DMS 273 treated with DMSO at 0.1 percent for 48 hours (cell line): Measurements from ENCODE around the gene NAP1L4.

ENCODE experiments used
- DNase-seq: peaks from one replicate; lab custom pipeline; 2025; lab: John Stamatoyannopoulos, UW

The NAP1L4 gene, protein sequence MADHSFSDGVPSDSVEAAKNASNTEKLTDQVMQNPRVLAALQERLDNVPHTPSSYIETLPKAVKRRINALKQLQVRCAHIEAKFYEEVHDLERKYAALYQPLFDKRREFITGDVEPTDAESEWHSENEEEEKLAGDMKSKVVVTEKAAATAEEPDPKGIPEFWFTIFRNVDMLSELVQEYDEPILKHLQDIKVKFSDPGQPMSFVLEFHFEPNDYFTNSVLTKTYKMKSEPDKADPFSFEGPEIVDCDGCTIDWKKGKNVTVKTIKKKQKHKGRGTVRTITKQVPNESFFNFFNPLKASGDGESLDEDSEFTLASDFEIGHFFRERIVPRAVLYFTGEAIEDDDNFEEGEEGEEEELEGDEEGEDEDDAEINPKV

DNA sequence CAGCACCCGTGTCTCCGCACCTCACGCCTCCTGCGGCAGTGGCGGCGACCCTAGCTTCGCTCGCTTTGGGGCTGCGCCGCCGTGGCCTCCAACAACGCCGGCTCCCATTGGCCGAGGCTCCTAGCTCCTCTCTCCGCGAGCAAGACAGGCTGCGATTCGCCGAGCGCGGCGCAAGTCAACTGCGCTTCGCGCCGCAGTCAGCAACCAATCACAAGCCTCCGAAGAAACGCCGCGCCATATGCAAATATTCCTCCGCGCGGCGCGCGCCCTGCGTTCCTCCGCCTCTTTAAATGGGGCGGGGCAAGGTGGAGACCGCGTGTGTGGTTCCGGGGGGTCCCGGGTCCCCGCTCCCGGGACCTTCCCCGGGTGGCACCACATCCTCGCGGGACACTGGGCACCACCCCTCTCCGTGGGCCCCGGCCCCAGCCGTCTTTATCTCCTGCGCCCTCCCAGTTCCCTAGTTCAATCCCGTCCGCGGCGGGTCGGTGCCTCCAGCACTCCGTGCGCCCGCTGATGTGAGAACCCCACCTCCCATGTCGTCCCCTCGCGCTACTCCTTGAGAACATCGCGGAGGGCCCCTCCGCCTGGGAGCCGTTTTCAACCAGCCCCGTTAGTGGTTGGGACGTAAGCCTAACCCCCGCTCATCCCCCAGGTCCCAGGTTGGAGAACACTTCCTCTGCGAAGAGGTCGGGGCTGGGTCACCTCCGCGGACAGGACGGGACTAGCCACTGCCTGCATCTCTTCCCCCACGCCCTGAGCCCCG is at the start of gene NAP1L4:
Gene NAP1L4, minus strand, starts transcription at position 96 of the 763 bp plus-strand sequence. CDS start 13,109 bp downstream, outside the sequence.
- DNase-seq, result peak; percentile 82

DNA sequence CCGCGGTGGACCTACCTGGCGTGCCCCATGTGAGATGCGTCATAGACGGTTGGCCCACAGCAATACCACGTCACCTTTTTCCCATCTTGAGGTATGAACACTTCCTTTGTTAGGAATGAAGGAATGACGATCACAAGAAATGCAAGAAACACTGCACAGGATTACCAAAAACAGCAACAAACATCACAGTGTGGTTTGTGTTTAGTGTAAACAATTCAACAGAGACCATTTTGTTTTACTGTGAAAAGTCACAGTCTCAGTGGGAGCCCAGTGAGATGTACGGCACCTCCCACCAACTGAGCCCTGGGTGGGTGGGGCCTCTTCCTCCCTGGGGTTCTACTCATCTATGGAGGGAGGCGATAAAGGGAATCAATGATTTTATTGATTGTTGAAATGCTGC is 48.8 kb upstream of the NAP1L4 start:
- DNase-seq, result no peak

DNA sequence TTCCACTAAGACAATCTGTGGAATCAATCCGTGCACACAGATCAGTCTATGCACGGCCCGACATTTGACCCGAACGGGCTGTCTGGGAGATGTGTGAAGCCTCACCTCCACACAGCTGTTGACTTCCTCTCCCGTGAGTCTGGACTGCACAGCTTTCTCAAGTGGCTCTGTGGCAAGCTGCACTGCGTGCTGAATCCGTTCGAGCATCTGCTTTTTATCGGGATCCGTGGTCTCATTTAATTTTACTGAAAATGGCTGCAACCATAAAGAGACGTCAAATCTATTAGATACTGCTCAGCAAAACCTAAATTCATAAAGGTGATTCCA is 45.8 kb upstream of the NAP1L4 start:
- DNase-seq, result no peak

DNA sequence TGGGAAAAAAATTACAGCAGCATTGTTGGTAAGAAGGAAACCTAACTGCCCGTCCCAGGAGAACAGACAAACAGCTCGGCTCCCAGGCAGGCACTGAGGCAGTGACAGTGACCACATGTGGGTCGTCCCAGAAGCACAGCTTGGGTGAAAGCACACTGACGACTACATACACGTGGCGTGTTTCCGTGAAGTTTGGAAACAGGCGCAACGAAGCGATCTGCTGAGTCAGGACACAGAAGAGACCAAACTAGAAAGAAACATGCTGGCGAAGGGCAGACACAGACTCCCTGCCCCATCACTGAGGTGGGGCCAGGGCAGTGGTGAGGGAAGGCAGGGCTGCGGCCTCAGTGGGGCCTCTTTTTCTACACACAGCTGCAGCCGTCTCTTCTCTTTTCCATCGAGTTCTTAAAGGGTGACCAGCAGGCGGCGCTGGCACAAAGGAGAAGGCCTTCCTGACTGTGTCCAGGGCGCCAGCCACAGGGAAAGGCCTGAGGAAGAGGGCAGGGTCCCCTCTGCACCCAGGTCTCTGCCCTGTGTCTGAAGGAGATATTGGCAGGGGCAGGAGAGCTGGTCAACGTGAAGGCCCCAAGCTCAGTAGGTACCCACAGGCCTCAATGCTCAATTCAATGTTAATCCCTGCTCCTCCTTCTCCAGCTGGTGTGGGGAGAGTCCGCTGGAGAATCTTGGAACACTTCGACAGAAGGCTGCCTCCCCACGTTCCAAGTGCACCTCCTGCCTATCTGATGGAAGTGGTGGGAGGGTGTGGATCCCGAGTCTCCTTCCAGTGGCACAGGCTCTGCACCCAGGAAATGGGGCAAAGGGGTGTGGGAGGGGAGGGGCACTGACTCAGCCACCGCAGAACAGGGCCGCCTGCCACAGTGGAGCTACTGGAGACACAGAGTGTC is 45.2 kb upstream of the NAP1L4 start:
- DNase-seq, result no peak

DNA sequence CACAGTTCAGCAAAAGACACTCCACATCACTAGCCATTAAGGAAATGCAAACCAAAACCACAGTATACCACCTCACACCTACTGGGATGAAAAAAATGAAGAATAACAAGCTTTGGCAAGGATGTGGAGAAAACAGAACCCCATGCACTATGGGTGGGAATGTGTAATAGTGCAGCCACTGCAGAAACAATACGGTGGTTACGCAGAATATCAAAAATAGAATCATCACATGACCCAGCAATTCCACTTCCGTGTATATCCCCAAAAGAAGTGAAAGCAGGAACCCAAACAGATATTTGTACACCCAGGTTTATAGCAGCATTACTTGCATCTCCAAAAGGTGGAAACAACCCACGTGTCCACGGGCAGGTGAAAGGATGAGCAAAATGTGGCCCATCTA is 44.3 kb upstream of the NAP1L4 start:
- no peak for DNase-seq

DNA sequence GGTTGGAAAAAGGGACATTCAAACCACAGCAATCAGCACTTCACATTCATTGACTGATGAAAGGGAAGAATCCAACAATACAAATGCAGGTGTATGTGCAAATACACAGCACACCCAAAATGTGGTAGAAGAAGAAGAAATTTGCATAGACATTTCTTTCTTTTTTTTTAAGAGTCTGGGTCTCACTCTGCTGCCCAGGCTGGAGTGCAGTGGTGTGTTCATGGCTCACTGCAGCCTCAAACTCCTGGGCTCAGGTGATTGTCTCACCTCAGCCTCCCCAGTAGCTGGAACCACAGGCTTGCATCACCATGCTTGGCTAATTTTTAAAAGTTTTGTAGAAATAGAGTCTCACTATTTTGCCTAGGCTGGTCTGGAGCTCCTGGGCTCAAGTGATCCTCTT is 43.2 kb upstream of the NAP1L4 start:
- no peak for DNase-seq

DNA sequence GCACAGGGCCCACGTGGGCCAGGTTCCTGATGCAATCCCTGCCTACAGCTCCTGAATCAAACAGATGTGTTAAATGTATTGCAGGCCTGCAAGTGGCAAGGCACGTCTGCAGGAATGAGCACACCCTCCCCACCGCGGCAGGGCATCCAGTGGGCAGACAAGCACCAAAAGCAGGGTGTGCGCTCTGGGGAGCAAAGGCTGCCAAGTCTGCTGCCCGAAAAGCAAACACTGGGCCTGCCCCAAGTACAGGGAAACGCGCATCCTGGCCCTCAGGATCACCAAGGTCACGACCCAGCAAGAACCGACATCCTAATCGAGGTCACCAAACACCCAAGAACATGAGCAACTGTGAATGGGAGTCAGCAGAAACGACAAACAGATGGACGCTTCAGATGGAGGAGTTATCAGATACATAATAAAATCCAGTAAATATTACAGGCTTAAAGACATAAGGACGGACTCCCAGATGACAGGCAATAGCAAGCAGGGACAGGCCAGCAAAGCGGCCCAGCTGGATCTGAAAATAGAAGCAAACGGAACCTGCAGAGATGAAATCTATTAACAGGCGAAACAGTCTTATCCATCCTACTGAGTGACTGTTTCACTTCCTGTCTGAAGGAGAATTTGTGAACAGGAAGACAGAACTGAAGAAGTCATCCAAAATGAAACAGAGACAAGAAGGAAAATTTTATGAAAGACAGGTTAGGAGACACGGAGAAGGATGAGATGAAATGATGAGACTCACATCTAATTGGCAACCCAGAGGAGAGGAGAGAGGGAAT is 38.4 kb upstream of the NAP1L4 start:
- no peak for DNase-seq

DNA sequence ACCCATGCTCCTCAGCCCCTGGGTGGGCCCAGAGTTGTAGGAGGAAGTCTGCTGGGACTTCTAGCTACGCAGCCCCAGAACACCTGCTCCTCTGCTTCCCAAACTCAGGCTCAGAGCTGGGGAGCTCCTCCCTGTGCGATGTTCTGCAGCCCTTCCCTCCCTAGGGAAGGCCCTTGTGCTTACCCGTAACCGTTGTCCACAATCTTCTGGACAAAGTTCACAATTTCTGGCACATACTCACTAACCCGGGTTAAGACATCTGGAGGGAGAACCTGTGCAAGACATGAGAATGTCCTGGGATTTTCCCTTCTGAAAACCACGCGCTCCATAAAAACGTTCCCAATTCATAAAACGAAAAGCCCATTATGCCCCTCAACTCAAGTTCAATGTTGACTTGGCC is 36.7 kb upstream of the NAP1L4 start:
- no peak for DNase-seq

DNA sequence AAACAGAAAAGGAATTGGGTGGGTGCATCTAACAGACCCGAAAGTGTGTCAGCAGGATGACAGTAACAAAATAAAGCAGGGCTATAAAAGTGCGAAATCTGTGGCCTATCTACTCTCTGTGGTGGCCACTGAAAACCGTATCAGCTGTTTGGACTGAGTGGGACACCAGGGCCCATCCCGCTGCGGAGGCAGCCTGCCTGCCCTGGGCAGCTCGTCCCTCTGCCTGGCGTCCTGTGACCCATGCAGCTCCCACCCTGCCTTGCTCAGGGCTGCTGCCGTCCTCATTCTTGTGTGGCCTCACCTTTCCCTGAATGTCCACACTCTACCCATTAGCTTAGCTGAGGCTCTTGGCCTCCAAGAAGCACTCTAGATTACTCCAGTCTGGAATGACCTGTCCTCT is 34.7 kb upstream of the NAP1L4 start:
- no peak for DNase-seq

DNA sequence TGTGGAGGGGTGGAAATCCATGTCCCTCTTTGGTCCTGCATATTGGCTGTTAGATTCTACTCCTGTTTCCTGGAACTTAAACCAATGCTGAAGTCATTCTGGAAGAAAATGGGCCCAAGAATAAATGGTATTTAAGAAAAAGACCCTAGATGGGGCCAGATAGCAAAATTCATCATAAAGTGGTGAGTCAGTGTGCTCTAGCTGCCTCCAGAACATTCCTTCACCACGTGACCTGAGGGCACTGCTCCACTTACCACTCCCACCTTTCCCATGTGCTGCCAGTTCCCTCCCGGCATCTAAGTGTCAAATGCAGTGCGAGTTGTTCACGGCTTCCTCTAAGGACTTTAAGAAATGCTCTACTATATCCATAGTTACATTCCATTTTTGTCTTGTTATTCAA is 30.9 kb upstream of the NAP1L4 start:
- no peak for DNase-seq

DNA sequence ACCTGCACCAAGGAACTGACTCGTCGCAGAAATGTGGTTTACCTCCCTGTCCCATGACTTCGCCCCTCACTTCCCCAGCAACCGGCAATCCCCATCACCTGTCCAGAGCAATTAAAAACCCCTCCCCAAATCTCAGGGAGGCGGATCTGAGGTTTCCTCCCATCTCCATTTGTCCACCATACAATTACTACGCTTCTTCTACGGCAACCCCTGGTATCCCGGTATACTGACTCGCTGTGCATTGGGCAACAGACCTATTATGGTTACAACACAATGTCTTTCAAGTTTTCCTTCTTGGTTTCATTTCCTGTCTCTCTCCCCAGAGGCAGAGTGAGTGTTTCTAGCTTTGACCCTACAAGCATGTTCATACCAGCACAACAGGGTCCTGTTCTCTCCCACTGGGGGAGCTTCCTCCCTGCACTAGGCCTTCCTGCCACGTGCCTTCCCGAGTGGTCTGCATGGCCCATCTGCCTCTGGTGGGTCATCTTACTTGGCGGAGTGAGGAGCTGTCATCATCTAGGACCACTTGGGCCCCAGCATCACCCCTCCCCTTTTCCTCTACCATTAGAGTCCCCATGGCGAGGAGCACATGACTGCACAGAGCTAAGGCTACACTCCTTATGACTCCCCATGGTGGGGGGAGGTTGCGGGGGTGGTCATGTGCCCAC is 30.3 kb upstream of the NAP1L4 start:
- no peak for DNase-seq

DNA sequence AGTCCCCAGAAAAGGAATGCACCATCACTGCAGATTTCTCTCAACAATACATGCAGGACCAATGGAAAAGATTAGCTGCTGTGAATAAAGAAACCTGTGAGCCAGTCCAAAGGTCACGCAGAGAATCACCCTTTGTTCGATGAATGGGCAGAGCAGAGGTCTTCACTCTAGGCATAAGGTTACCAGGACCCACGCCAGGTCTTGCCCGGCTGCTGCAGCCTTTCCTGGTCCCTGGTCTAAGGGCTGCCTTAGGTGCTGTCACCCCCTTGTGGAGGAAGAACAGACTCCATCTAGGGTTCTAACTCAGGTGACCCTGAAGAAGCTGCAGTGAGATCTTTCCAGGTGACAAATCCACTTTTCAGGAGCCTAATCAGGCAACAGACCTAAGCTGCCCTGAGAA is 29.0 kb upstream of the NAP1L4 start:
- DNase-seq, result peak; percentile 0

DNA sequence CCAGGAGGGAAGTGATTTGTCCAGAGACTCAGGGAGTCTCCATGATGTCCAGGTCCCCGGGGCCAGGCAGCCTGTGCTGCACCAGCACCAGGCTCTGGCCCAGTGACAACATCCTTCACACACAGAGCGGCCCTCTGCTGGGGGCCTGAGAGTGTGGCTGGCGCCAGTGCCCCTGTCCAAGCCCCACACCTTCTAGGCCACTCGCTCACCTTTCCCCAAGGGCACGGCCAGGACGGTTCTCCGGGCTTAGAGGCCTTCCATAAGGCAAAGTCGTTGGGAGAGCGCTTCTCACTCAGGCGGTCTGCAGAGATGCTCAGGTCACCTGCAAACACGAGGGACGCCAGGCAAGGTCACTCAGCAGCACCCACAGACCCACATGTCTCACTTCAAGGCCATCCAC is 27.9 kb upstream of the NAP1L4 start:
- DNase-seq, result no peak

DNA sequence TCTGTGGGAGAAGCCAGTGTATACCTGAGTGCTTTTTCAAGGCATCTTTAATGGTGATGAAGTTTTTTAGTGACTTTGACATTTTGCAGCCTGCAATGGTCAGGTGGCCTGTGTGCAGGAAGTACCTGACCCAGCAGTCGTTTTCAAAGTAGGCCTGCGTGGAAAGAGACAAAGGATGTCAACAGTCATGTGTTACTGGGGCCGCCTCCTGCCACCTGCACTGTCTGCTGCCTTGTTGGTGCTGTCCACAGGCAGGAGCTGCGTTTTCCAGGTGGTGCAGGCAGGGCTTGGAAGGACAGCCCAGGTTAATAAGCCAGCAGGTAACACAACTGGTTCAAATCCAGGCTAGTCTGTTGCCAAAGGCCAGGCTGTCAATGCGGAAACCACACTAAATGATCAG is 26.5 kb upstream of the NAP1L4 start:
- no peak for DNase-seq

DNA sequence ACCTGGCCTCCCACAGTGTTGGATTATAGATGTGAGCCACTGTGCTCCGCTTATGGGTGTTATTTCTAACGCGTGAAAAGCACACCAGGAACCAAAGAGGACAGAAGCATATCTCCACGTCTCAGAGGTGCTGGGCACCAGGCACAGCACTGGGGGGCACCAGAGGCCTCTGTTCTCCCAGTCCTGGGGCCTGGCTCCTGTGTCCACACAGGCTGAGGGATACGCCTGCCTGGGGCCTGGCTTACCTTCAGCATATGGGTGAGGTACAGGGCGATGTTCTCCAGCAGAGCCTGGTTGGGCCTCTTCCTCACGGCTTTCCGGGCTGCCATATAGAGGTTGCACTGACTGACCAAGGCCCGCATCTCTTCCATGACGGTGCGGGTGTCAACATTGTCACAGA is 24.7 kb upstream of the NAP1L4 start:
- DNase-seq, result no peak

DNA sequence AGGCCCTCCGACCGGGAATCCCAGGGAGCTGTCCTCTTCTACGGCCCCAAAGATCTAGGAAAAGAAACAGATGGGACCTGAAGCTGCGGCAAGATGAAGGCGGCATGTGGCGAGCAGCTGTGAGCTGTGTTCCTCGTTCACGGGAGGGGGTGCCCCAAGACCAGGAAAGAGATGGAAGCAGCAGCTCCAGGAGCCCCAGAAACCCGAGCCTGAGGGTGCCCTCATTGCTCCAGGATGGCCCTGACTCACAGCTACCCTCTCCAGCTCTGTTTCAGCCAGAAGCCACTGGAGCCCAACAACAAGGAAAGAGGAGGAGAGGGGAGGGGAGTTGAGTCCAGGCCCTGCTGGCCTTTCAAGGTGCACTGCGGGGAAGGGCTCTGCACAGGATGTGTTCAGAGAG is 23.7 kb upstream of the NAP1L4 start:
- no peak for DNase-seq

DNA sequence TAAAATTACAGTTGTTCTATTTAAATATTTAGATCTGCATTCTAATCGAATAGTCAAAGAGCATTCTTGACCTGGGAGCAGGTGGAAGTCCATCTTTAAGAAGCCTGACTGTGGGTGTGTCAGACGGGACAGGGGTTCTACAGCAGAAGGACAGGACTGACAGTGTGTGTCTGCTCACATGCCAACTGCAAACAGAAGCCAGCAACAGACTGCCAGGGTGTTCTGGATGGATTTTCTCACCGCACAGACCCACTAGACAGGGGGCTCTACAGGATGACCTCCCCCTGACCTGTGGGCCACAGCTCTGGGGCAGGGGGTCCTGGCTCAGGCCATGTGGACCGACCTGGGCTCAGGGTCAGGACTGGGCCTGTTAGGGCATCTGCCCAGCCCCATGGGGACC is 22.8 kb upstream of the NAP1L4 start:
- no peak for DNase-seq

DNA sequence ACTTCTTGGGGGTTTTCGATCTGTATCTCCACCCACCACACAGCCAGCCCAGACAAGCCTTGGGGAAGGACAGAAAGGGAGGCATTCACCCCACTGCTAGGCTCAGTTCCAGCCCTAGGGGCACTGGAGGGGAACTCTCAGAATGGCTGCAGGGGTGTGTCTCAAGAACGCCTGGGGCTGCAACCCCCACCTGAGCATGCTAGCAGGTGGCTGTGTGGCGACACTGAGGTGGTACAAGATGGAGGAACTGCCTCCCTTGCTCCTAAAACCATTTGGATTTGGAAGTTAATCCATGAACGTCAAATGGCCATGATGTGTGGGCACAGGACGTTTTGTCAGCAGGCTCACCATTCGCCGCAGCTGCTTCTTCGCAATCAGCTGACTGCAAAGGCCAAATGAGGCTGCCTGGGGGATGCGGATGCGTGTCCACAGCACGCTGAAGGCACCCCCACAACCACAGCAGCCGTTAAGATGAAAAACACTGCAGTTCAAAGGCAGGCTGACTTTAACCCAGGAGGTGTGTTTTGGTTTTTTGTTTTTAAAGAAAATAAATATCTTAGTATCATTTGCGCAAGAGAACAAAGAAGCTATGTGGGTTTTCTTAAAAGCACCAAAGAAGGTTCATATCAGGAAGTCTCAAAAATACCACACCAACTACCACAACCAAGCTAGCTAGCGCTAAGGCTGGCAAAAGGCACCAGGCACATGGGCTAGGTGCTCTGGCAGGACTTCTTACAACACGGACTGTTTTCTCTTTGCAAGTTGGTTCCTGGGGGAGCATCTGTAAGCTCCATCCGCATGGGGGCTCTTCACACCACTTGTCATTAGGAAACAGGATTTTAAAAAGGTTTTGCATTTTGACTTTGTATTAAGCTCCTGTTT is 22.2 kb upstream of the NAP1L4 start:
- DNase-seq, result no peak

DNA sequence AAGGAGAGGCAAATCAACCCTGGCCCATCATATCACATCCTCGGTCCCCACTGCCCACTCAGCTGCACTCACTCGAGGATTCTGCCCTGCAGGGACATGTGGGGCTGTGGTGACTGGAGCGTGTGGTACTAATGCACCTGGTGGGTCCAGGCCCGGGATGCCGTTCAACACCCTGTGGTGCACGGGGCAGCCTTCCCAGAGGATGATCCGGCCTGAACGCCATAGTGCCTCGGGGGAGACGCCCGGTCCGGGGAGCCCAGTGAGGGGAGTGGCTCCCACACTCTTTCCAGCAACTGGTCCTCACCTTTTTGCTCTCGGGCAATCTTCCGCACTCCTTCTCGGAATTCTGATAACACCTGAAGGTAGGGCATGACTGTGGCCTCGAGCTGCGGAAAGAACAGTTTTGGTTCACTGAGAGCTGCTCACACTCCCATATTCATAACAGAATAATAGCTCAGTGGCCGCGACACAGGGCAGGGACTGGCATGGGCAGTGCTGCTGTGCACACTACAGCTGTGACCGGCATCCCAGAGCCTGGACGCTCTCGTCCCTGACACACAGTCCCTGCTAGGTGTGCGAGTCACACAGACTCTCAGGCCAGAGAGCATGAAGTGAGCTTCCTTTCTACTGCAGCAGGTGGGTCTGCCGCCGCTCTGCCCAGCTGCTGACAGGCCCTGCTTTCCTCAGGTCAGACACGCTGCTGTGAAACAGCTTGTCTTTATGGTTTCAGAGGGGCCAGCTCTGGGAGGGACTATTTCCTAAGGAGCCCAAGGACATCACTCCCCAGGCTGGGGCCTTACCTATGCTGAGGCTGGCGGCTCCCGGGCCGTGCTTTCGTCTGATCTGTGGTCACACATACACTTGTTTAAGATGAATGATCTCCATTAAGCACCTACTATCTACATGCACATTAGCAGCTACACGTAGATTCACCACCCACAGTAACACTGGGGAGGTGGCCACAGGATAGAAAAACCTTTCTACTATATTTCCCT is 20.1 kb upstream of the NAP1L4 start:
- no peak for DNase-seq
